ENCODE data around the gene KANSL2.

DNA sequence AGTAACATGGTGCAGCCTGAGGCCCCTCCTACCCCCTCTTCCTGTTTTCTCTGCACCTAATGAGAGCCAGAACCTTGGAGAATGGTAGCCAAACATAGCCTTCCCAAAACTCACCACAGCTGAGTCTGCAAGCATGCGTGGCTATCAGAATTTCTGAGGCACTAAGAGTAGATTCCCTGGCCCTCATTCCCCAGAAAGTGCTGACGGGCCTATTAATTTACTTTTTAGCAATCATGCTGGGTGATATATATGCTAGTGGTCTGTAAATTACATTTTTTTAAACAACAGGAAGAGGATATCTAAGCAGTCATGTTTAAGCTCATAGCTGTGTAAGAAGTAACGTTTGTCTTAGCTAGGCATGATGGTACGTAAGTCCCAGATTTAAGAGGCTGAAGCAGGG lies 30.4 kb downstream of the KANSL2 start:
- TF ChIP-seq EZH2 (IDR thresholded peaks at IDR 0.05) (no peak), POLR2AphosphoS5 (IDR thresholded peaks at IDR 0.05; ENCODE audit: borderline replicate concordance, low read depth, low read length) (no peak), FOXP2 (optimal IDR thresholded peaks at IDR 0.05; ENCODE audit: control extremely low read depth, extremely low read length, insufficient read depth) (no peak)

Measured in SK-N-MC (cell line).